ENCODE data around the gene GPR37L1.

GPR37L1 gene

DNA sequence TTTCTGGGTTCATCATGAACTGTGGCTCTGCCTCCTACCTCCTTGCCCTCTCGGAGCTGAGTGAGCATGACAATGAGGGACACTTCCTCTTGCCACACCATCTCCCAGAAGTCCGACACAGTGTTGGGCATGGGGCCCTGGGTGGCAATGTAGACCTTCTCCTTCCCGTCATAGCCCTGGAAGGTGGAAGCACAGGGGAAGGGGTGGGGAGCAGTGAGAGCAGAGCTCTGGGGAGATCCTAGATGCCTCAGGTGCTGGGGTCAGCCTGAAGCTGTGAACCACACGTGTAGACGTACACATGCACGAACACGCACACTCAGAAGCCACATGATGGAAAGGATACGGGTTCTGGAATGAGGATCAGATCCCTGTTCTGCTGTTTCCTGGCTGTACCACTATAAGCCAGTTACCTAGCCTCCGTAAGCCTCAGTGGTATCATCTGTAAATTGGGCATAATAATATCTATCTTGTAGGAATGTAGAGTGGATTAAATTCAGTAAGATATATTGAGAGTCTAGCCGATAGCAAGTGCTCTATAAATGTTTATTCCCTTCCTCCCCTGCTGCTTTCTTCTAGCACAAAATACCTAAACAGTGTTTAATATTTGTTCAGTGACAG lies 31.5 kb downstream of the GPR37L1 start:
- no peak for TF ChIP-seq CTCF (IDR thresholded peaks at IDR 0.05; ENCODE audit: insufficient read depth, low read length, poor library complexity, severe bottlenecking)

DNA sequence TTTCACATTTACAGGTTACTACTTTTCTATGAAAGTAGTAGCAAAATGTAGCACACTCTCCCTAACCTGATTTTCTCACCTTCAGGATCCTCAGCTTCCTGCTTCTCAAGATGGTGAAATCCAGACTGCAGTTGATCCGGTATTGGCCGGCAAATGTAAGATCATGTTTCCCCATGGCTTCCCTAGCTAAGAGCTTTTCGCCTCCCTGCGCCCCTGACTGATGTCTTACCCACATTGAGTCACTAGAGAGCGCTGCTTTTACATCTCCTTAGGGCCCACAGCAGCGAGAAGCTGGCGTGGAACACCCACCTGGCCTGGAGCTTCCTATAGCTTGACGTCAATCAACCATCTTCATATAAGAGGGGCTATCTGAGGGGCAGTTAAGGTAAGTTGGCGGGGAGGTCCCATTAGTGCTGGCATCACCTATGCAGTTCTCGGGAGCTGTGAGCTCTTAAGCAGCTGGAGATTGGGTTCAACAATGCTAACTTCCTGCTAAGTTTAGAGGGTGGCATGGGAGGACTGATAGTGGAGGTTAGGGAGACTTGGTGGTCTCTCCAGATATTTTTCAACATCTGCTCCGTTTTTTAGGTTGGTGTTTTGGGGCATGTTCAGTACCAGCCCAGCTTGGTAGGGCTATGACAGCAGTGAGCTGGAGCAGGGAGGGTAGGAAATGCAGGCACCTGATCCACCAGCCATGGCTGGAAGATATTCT lies 32.2 kb downstream of the GPR37L1 start:
- TF ChIP-seq CTCF (IDR thresholded peaks at IDR 0.05; ENCODE audit: insufficient read depth, low read length, poor library complexity, severe bottlenecking) = peak; percentile 70
- DNase-seq (ENCODE audit: extremely low read depth, insufficient read length) = no peak
- Histone ChIP-seq H3K27me3 (replicated peaks; ENCODE audit: control insufficient read depth, insufficient read depth, low read length) (no peaks in the 10 kb centered on the region), H3K4me3 (replicated peaks; ENCODE audit: low read depth, low read length) (no peak overlapping the region), H3K36me3 (ENCODE audit: control insufficient read depth, insufficient read depth, low read length) (peaks cover 46% of the 10 kb centered on the region)

More for the DNA sequence above, 31.5 kb downstream of the GPR37L1 start:
- no peak for DNase-seq (ENCODE audit: extremely low read depth, insufficient read length)
- Histone ChIP-seq H3K27me3 (replicated peaks; ENCODE audit: control insufficient read depth, insufficient read depth, low read length) (no peaks in the 10 kb centered on the region), H3K4me3 (replicated peaks; ENCODE audit: low read depth, low read length) (no peak overlapping the region), H3K36me3 (ENCODE audit: control insufficient read depth, insufficient read depth, low read length) (peaks cover 46% of the 10 kb centered on the region)

DNA sequence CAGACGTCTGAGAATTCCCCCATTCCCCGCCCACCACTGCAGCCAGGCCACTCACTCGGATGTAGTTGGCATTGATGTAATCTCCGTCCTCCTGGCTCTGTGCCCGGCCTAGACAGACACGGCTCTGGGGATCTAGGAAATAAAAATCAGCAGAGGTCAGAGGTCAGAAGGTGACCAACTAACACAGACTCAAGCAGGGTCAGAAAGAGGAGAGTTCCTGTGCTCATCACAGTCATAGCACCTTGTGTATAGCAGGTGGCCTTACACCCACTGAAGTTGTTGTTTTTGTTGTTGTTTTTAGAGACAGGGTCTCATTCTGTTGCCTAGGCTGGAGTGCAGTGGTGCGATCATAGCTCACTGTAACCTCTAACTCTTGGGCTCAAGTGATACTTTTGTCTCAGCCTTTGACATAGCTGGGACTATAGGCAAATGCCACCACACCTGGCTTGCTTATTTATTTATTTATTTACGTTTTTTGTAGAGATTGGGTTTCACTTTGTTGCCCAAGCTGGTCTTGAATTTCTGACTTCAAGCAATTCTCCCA lies 32.8 kb downstream of the GPR37L1 start:
- H3K4me3 ChIP-seq (replicated peaks; ENCODE audit: low read depth, low read length) = no peak overlapping the region
- TF ChIP-seq CTCF (IDR thresholded peaks at IDR 0.05; ENCODE audit: insufficient read depth, low read length, poor library complexity, severe bottlenecking) = no peak
- no peaks in the 10 kb centered on the region for H3K27me3 ChIP-seq (replicated peaks; ENCODE audit: control insufficient read depth, insufficient read depth, low read length)
- no peak for DNase-seq (ENCODE audit: extremely low read depth, insufficient read length)
- peaks cover 41% of the 10 kb centered on the region for H3K36me3 ChIP-seq (ENCODE audit: control insufficient read depth, insufficient read depth, low read length)

DNA sequence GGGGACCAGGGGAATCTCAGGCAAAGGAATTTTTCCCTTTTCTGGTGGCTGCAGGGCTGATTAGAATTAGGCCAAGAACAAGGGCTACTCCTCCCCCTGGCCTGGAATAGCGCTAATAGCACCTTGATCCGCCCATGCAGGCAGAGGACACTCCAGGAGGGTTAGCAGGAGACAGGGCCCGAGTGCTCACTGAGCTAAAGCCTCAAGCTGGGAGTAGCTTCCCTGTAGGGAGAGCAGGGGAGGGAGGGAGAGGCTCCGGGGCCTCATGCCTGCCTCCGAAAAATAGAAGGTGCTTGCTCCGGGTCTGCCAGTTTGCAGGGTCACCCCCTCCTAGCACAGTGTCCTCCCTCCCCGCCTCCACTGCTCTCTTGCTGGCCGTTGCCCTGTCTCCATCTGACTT lies 33.9 kb downstream of the GPR37L1 start:
- DNase-seq (ENCODE audit: extremely low read depth, insufficient read length) = no peak
- Histone ChIP-seq H3K4me3 (replicated peaks; ENCODE audit: low read depth, low read length) (no peak overlapping the region), H3K36me3 (ENCODE audit: control insufficient read depth, insufficient read depth, low read length) (peaks cover 34% of the 10 kb centered on the region), H3K27me3 (replicated peaks; ENCODE audit: control insufficient read depth, insufficient read depth, low read length) (no peaks in the 10 kb centered on the region)
- no peak for TF ChIP-seq CTCF (IDR thresholded peaks at IDR 0.05; ENCODE audit: insufficient read depth, low read length, poor library complexity, severe bottlenecking)

DNA sequence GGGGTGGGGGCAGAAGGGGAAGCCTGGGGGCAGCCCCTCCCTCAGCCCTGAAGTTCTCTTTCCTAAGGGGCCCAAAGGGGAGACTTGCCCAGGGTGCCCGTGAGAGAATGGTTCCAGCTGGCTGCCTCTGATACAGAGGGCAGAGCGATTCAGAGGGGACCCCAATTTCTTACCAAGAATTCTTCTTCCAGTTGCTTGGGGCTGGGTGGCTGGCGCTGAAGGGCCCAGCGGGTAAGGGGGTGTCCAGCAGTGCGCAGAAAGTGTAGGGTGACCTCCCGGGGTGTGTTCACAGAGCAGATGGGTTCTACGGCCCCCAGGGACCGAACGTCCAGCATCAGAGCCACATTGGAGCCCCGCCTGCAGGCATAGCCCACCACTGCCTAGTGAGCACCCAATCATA lies 35.2 kb downstream of the GPR37L1 start:
- Histone ChIP-seq H3K27me3 (replicated peaks; ENCODE audit: control insufficient read depth, insufficient read depth, low read length) (no peaks in the 10 kb centered on the region), H3K4me3 (replicated peaks; ENCODE audit: low read depth, low read length) (no peak overlapping the region), H3K36me3 (ENCODE audit: control insufficient read depth, insufficient read depth, low read length) (peaks cover 28% of the 10 kb centered on the region)
- DNase-seq (ENCODE audit: extremely low read depth, insufficient read length) = no peak
- TF ChIP-seq CTCF (IDR thresholded peaks at IDR 0.05; ENCODE audit: insufficient read depth, low read length, poor library complexity, severe bottlenecking) = no peak

Measured in GM06990 (cell line).